ENCODE results near the gene GNA12.
"Not testable (repeated sequence)": the region's sequence is repeated elsewhere in the genome, so short reads cannot be mapped to it uniquely, and the experiment has no call there.

DNA sequence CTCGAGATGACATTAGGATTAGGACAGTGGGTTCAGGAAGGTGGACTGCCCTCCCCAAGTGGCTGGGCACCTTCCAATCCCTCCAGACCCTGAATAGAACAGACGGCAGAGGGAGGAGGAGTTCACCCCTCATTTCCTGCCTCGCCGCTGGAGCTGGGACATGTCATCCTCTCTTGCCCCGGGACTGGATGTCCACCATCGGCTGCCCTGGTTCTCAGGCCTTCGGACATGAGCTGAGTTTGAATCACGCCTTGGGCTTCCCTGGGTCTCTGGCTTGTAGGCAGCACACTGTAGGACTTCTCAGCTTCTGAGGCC, 150.0 kb downstream of the GNA12 start:
- TF ChIP-seq, protein P1, sequence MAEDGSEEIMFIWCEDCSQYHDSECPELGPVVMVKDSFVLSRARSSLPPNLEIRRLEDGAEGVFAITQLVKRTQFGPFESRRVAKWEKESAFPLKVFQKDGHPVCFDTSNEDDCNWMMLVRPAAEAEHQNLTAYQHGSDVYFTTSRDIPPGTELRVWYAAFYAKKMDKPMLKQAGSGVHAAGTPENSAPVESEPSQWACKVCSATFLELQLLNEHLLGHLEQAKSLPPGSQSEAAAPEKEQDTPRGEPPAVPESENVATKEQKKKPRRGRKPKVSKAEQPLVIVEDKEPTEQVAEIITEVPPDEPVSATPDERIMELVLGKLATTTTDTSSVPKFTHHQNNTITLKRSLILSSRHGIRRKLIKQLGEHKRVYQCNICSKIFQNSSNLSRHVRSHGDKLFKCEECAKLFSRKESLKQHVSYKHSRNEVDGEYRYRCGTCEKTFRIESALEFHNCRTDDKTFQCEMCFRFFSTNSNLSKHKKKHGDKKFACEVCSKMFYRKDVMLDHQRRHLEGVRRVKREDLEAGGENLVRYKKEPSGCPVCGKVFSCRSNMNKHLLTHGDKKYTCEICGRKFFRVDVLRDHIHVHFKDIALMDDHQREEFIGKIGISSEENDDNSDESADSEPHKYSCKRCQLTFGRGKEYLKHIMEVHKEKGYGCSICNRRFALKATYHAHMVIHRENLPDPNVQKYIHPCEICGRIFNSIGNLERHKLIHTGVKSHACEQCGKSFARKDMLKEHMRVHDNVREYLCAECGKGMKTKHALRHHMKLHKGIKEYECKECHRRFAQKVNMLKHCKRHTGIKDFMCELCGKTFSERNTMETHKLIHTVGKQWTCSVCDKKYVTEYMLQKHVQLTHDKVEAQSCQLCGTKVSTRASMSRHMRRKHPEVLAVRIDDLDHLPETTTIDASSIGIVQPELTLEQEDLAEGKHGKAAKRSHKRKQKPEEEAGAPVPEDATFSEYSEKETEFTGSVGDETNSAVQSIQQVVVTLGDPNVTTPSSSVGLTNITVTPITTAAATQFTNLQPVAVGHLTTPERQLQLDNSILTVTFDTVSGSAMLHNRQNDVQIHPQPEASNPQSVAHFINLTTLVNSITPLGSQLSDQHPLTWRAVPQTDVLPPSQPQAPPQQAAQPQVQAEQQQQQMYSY (CRISPR knock-in tag; IDR thresholded peaks at IDR 0.05), result not testable (repeated sequence)
- TF ChIP-seq, protein P2, sequence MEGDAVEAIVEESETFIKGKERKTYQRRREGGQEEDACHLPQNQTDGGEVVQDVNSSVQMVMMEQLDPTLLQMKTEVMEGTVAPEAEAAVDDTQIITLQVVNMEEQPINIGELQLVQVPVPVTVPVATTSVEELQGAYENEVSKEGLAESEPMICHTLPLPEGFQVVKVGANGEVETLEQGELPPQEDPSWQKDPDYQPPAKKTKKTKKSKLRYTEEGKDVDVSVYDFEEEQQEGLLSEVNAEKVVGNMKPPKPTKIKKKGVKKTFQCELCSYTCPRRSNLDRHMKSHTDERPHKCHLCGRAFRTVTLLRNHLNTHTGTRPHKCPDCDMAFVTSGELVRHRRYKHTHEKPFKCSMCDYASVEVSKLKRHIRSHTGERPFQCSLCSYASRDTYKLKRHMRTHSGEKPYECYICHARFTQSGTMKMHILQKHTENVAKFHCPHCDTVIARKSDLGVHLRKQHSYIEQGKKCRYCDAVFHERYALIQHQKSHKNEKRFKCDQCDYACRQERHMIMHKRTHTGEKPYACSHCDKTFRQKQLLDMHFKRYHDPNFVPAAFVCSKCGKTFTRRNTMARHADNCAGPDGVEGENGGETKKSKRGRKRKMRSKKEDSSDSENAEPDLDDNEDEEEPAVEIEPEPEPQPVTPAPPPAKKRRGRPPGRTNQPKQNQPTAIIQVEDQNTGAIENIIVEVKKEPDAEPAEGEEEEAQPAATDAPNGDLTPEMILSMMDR (IDR thresholded peaks at IDR 0.05 in 2 of 3, conservative IDR thresholded peaks at IDR 0.05 in 1 of 3; ENCODE audit: control insufficient read depth in 2 of 3, extremely low read depth in 1 of 3, insufficient read depth in 1 of 3, low read depth in 3 of 3, low read length in 3 of 3), result not testable (repeated sequence)
- TF ChIP-seq, protein P3, sequence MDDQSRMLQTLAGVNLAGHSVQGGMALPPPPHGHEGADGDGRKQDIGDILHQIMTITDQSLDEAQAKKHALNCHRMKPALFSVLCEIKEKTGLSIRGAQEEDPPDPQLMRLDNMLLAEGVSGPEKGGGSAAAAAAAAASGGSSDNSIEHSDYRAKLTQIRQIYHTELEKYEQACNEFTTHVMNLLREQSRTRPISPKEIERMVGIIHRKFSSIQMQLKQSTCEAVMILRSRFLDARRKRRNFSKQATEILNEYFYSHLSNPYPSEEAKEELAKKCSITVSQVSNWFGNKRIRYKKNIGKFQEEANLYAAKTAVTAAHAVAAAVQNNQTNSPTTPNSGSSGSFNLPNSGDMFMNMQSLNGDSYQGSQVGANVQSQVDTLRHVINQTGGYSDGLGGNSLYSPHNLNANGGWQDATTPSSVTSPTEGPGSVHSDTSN (IDR thresholded peaks at IDR 0.05; ENCODE audit: insufficient replicate concordance, low read depth, low read length), result not testable (repeated sequence)
